ENCODE data around the gene RPS27L. TPM values are rescaled to one million over a fixed set of nuclear protein-coding genes. Genes with fewer than 3 reads are reported as not detected.
"Not testable (repeated sequence)": the region's sequence is repeated elsewhere in the genome, so short reads cannot be mapped to it uniquely, and the experiment has no call there.

The RPS27L gene
- total RNA-seq, 8 experiments from 2014 or later: 90.6 to 660 (median 259) TPM

DNA sequence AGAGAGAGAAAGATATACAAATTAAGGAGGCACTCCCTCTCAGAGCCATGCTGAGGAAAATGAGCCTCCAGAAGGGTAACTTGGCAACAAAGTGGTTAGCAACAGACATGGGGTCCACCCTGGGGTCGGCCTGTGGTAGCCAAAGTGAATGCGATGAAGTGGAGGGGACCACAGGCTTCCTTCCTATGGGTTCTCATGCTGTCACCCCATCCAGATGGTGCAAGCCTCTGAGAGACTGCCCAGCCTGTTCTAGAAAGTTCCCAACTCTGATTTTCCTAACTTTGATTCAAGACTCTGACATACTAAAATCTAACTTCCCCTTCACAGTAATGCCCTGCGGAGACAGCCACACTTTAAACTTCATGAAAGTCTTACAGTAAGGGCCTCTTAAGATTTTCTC lies 53.9 kb downstream of the RPS27L start:
- in situ Hi-C loops (cut with MboI; ENCODE audit: low pct_unique_long_range_greater_than_20kb in 2 of 9, low sequenced_read_pairs in 9 of 9, unreplicated experiment in 9 of 9): no loop called here
- H3K4me1 ChIP-seq (replicated peaks in 1 of 2): no peaks in the 10 kb centered on the region
- no peak overlapping the region for H3K27ac ChIP-seq
- 60 to 92% (median 78%) methylated on average over 1 to 3 of the region's 3 CpGs; no CpG with 5 or more reads in 4 of the 10 experiments for WGBS, 10 experiments
- H3K4me3 ChIP-seq: no peak overlapping the region
- ATAC-seq (replicated peaks in 6 of 8): no peak

DNA sequence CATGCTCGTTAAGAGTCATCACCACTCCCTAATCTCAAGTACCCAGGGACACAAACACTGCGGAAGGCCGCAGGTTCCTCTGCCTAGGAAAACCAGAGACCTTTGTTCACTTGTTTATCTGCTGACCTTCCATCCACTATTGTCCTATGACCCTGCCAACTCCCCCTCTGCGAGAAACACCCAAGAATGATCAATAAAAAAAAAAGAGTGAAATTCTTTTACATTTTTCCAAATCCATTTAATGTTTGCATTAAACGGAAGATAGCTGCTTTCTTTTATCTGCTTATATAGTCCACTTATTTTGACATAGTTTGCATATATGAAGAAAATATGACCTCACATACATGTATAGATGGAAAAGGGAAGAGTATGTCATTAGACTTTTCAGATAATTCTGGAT lies 57.7 kb downstream of the RPS27L start:
- not testable (repeated sequence) for ATAC-seq (replicated peaks in 6 of 8); H3K4me1 ChIP-seq (replicated peaks in 1 of 2); H3K27ac ChIP-seq; H3K4me3 ChIP-seq
- WGBS, 10 experiments: 60 to 100% (median 100%) methylated on average over 1 to 2 of the region's 5 CpGs; no CpG with 5 or more reads in 3 of the 10 experiments
- in situ Hi-C loops (cut with MboI; ENCODE audit: low pct_unique_long_range_greater_than_20kb in 2 of 9, low sequenced_read_pairs in 9 of 9, unreplicated experiment in 9 of 9): loop anchor here in 2 of 9 experiments (25.0 kb wide), 1 partner anchor 312 kb away; no protein-coding TSS in a partner anchor

DNA sequence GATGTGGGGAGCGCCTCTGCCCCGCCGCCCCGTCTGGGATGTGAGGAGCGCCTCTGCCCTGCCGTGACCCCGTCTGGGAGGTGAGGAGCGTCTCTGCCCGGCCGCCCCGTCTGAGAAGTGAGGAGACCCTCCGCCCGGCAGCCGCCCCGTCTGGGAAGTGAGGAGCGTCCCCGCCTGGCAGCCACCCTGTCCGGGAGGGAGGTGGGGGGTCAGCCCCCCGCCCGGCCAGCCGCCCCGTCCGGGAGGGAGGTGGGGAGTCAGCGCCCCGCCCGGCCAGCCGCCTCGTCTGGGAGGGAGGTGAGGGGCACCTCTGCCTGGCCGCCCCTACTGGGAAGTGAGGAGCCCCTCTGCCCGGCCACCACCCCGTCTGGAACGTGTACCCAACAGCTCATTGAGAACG lies 58.4 kb downstream of the RPS27L start:
- H3K4me3 ChIP-seq; H3K27ac ChIP-seq; H3K4me1 ChIP-seq (replicated peaks in 1 of 2); ATAC-seq (replicated peaks in 6 of 8): not testable (repeated sequence)
- in situ Hi-C loops (cut with MboI; ENCODE audit: low pct_unique_long_range_greater_than_20kb in 2 of 9, low sequenced_read_pairs in 9 of 9, unreplicated experiment in 9 of 9): loop anchor here in 2 of 9 experiments (25.0 kb wide), 1 partner anchor 312 kb away; no protein-coding TSS in a partner anchor
- no CpG with 5 or more reads among the region's 33 CpGs for WGBS, 10 experiments

Other genes starting within 250 kb of the RPS27L start
- 1,000 to 10,000 TPM in 1 of 8 experiments, 10 to 100 TPM in 7; 34.3 to 1,055 (median 81.7) TPM for gene TPM1, start 114.7 kb downstream of the RPS27L start, total RNA-seq
- 10 to 100 TPM; 11.8 to 27.3 (median 15.0) TPM for gene LACTB, start 35.6 kb downstream of the RPS27L start, total RNA-seq
- 10 to 100 TPM; 24.6 to 58.4 (median 39.7) TPM for gene RAB8B, start 32.1 kb upstream of the RPS27L start, total RNA-seq
- 10 to 100 TPM in 7 of 8 experiments, 1 to 10 TPM in 1; 6.9 to 20.2 (median 11.9) TPM for gene APH1B, start 120.1 kb upstream of the RPS27L start, total RNA-seq
- gene CA12, start 224.4 kb upstream of the RPS27L start, total RNA-seq: 10 to 100 TPM in 1 of 8 experiments, 1 to 10 TPM in 5, under 1 TPM in 2; 0.13 to 40.3 (median 2.8) TPM